ENCODE measurements around the gene ASCL2.
A peak's percentile ranks its signal among the peaks of the same experiment; 100 is the strongest.
"Not testable (repeated sequence)": the region's sequence is repeated elsewhere in the genome, so short reads cannot be mapped to it uniquely, and the experiment has no call there.

Gene ASCL2

DNA sequence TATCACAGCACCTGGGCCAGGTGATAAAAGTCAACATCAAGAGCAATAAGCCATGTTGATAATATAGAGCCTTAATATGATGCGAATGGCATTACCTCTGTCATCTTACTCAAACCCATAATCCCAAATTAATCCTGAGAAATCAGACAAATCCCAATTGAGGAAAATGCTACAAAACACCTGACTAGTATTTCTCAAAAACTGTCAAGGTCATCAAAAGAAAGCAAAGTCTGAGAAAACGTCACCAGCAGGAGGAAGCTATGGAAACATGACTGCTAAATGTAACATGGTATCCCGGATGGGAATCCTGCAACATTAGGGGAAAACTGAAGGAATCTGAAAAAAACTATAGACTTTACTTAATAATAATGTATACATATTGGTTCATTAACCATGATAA is 29.6 kb downstream of the ASCL2 start:
- Histone ChIP-seq H3K9ac (ENCODE audit: low read length) (no peak overlapping the region), H3K27me3 (ENCODE audit: control insufficient read depth, insufficient read depth, low read length) (peaks cover 8% of the 10 kb centered on the region), H3K27ac (ENCODE audit: low read length) (no peak overlapping the region), H3K4me3 (ENCODE audit: low read length) (no peak overlapping the region), H3K9me3 (ENCODE audit: control insufficient read depth, low read depth, low read length) (peaks cover 3% of the 10 kb centered on the region), H3K4me1 (ENCODE audit: control insufficient read depth, low read depth, low read length) (no peaks in the 10 kb centered on the region), H3K36me3 (ENCODE audit: control insufficient read depth, low read depth, low read length) (no peaks in the 10 kb centered on the region)

DNA sequence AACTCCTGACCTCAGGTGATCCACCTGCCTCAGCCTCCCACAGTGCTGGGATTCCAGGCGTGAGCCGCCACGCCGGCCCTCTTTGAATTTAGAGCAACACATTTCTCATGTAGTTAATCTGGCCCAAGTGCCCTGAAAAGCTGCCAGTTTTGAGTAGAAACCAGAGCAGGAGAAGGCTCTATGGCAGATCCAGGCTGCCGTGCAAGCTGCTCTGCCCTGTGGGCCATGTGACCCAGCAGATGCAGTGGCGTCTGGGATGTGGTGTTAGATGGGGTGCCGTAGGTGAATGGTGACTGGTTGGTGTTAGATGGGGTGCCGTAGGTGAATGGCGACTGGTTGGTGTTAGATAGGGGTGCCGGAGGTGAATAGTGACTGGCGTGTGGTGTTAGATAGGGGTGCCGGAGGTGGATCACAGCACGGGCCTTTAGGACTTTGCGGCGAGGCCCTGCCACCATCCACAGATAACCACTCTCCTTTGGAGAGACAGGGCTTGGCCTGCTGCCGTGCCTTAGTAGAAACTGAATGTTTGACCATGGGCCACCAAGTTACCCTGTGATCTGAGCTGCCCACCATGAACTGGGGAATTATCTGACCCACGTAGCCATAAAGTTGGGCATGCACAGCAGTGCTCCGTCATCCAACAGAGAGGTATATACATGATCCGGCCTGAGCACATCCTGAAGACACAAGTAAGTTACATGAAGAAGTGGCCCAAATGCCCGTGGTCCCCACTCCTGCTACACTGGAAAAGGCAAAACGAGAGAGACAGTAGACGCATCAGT is 32.7 kb downstream of the ASCL2 start:
- Histone ChIP-seq H3K36me3 (ENCODE audit: control insufficient read depth, low read depth, low read length) (no peaks in the 10 kb centered on the region), H3K27me3 (ENCODE audit: control insufficient read depth, insufficient read depth, low read length) (peaks cover 6% of the 10 kb centered on the region), H3K9me3 (ENCODE audit: control insufficient read depth, low read depth, low read length) (peaks cover 1% of the 10 kb centered on the region), H3K27ac (ENCODE audit: low read length) (no peak overlapping the region), H3K4me3 (ENCODE audit: low read length) (no peak overlapping the region), H3K9ac (ENCODE audit: low read length) (no peak overlapping the region), H3K4me1 (ENCODE audit: control insufficient read depth, low read depth, low read length) (peaks cover 3% of the 10 kb centered on the region)

DNA sequence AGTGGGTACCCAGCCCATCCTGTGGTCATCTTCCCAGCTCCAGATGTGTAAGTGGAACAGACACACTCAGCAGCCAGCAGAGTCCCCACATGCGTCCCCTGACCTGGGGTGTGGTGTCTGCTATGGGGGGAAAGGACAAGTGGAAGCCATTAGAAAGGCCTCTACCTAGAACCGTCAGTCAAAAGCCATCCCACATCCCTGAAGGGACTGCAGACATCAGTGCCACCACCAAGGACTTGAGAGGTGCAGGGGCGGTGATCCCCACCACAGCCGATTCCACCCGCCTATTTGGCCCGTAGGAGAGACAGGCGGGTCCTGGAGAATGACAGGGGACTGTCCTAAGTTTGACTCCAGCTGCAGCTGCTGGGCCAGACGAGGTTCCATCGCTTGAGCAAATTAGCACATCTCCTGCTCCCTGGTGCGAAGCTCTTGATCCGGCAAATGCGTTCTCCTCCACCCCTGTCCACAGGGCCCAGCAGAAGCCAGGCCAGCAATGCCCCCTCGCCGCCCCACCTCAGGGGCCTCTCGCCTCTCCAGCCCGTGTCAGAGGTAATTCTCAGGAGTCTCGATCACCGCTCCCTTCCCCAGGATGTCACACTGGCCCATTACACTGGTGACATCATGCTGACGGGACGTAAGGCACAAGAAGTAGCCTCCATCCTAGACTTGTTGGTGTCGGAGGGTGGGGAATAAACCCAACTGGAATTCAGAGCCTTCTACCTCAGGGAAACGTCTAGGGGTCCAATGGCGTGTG is 33.8 kb downstream of the ASCL2 start:
- not testable (repeated sequence) for H3K27me3 ChIP-seq (ENCODE audit: control insufficient read depth, insufficient read depth, low read length); H3K36me3 ChIP-seq (ENCODE audit: control insufficient read depth, low read depth, low read length); H3K4me3 ChIP-seq (ENCODE audit: low read length)

DNA sequence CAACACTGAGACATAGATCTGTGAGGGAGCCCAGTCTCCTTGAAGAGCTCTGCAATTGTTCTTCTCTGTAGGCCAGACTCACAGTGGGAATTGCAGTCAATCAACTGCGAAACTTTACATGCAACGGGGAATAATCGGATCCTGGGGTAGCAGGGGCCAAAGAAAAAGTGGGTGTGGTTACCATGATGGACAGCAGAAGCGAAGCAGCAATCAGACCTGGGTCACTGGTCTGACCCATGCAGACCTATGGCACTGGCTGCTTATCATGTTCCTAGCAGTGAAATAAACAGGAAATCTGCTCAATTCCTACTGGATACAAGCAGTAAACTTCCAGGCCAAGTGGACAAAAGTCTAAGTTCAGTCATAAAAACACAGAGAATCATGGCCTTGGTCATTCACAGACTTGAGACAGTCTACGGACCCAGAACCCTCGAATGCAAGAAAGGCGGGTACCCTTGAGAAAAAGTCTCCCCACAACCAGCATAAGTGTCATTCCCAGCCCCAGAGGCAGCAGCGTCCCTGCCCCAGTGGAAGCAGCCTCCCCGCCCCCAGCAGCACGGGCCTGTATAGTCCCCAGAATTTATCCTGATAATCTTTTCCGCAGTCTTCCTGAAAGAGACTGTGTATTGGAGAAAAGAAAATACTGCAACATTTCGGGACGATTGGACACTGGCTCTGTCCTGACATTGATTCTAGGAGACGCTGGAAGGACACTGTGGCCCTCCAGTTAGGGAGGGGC is 34.6 kb downstream of the ASCL2 start:
- Histone ChIP-seq H3K4me1 (ENCODE audit: control insufficient read depth, low read depth, low read length) (peaks cover 3% of the 10 kb centered on the region), H3K36me3 (ENCODE audit: control insufficient read depth, low read depth, low read length) (no peaks in the 10 kb centered on the region), H3K27me3 (ENCODE audit: control insufficient read depth, insufficient read depth, low read length) (peaks cover 6% of the 10 kb centered on the region), H3K9ac (ENCODE audit: low read length) (no peak overlapping the region), H3K4me3 (ENCODE audit: low read length) (no peak overlapping the region), H3K9me3 (ENCODE audit: control insufficient read depth, low read depth, low read length) (no peaks in the 10 kb centered on the region), H3K27ac (ENCODE audit: low read length) (no peak overlapping the region)

More for the DNA sequence above, 33.8 kb downstream of the ASCL2 start:
- not testable (repeated sequence) for H3K27ac ChIP-seq (ENCODE audit: low read length); H3K9me3 ChIP-seq (ENCODE audit: control insufficient read depth, low read depth, low read length); H3K9ac ChIP-seq (ENCODE audit: low read length); H3K4me1 ChIP-seq (ENCODE audit: control insufficient read depth, low read depth, low read length)

DNA sequence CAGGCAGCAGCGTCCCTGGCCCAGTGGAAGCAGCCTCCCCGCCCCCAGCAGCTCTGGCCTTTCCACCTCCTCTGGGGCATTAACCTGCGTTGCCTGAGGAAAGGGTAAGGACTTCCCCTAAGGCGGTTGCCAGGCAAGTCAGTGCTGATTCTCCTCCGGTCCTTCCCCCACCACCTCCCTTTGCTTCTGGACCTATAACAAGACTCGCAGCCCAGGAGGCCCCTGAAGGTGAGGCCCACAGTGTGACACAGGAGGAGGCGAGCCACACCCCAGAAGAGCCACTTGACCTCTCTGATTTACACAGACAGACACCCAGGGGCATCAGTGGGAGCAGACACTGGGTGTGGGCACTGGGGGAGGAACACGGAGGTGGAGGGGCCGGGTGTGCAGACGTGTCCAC is 35.4 kb downstream of the ASCL2 start:
- Histone ChIP-seq H3K9me3 (ENCODE audit: control insufficient read depth, low read depth, low read length) (no peaks in the 10 kb centered on the region), H3K4me1 (ENCODE audit: control insufficient read depth, low read depth, low read length) (peaks cover 3% of the 10 kb centered on the region), H3K27ac (ENCODE audit: low read length) (no peak overlapping the region), H3K27me3 (ENCODE audit: control insufficient read depth, insufficient read depth, low read length) (peaks cover 6% of the 10 kb centered on the region), H3K36me3 (ENCODE audit: control insufficient read depth, low read depth, low read length) (no peaks in the 10 kb centered on the region), H3K4me3 (ENCODE audit: low read length) (no peak overlapping the region), H3K9ac (ENCODE audit: low read length) (no peak overlapping the region)

DNA sequence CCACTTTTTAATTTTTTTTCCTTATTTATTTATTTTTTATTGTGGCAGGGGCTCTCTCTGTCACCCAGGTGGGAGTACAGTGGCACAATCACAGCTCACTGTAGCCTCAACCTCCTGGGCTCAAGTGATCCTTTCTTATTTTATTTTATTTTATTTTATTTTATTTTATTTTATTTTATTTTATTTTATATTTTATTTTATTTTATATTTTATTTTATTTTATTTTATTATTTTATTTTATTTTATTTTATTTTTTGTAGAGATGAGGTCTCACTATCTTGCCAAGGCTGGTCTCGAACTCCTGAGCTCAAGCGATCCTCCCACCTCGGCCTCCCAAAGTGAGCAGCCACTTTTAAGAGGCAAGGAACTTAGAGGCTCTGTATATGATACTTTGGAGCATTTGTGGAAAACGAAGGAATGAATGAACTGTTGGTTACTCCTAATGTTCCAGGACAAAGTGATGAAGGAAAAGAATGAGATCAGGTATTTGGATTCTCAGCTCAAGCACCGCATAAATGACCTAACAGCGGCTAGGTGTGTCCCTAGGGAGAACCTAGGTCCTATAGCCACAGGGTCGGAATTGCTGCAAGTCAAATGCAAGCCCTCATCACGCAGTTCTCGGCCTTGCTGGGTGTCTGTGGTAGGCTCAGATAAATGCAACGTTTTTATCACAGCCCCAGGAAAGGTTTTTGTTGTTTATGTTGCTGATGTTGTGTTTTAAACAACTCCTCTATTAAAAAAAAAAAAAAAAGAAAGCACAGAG is 36.5 kb downstream of the ASCL2 start:
- Histone ChIP-seq H3K9me3 (ENCODE audit: control insufficient read depth, low read depth, low read length) (no peaks in the 10 kb centered on the region), H3K36me3 (ENCODE audit: control insufficient read depth, low read depth, low read length) (no peaks in the 10 kb centered on the region), H3K27ac (ENCODE audit: low read length) (no peak overlapping the region), H3K4me1 (ENCODE audit: control insufficient read depth, low read depth, low read length) (peaks cover 3% of the 10 kb centered on the region), H3K27me3 (ENCODE audit: control insufficient read depth, insufficient read depth, low read length) (peaks cover 6% of the 10 kb centered on the region), H3K4me3 (ENCODE audit: low read length) (no peak overlapping the region), H3K9ac (ENCODE audit: low read length) (no peak overlapping the region)

DNA sequence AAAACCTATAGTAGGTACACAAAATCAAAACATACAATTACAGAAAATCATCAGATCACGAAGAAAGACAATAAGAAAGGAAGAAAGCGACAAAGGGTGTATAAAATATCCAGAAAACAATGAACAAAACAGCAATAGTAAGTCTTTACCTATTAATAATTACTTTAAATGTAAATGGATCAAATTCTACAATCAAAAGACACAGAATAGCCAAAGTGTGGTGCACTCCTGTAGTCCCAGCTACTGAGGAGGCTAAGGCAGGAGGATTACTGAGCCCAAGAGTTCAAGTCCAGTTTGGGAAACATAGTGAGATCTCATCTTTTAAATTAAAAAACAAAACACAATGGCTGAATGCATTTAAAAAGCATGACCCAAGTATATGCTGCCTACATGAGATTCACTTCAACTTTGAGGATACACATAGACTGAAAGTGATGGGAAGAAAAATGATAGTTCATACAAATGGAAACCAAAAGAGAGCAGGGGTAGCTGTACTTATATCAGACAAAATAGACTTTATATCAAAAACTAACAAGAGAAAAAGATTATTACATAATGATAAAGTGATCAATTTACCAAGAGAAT is 40.6 kb downstream of the ASCL2 start:
- H3K4me1 ChIP-seq (ENCODE audit: control insufficient read depth, low read depth, low read length): no peaks in the 10 kb centered on the region
- H3K9ac ChIP-seq (ENCODE audit: low read length): no peak overlapping the region
- no peak overlapping the region for H3K4me3 ChIP-seq (ENCODE audit: low read length)
- no peaks in the 10 kb centered on the region for H3K36me3 ChIP-seq (ENCODE audit: control insufficient read depth, low read depth, low read length)
- no peaks in the 10 kb centered on the region for H3K9me3 ChIP-seq (ENCODE audit: control insufficient read depth, low read depth, low read length)
- no peak overlapping the region for H3K27ac ChIP-seq (ENCODE audit: low read length)
- H3K27me3 ChIP-seq (ENCODE audit: control insufficient read depth, insufficient read depth, low read length): no peaks in the 10 kb centered on the region

DNA sequence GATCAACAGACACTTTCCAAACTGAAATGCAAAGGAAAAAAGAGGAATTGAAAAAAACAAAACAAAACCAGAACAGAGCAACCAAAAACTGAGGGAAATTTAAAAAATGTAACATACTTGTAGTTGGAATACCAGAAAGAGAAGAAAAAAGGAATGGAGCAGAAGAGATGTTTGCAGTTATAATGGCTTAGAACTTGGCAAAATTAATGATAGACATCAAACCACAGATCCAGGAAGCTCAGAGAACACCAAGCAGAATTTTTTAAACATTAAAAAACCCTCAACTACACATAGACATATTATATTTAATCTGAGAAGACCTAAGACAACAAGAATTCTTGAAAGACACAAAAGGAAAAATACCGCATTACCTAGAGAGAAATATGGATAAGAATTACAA is 46.1 kb downstream of the ASCL2 start:
- Histone ChIP-seq H3K4me3 (ENCODE audit: low read length) (no peak overlapping the region), H3K9ac (ENCODE audit: low read length) (no peak overlapping the region), H3K4me1 (ENCODE audit: control insufficient read depth, low read depth, low read length) (peaks cover 14% of the 10 kb centered on the region), H3K27me3 (ENCODE audit: control insufficient read depth, insufficient read depth, low read length) (peaks cover 14% of the 10 kb centered on the region), H3K27ac (ENCODE audit: low read length) (no peak overlapping the region), H3K36me3 (ENCODE audit: control insufficient read depth, low read depth, low read length) (no peaks in the 10 kb centered on the region), H3K9me3 (ENCODE audit: control insufficient read depth, low read depth, low read length) (no peaks in the 10 kb centered on the region)

DNA sequence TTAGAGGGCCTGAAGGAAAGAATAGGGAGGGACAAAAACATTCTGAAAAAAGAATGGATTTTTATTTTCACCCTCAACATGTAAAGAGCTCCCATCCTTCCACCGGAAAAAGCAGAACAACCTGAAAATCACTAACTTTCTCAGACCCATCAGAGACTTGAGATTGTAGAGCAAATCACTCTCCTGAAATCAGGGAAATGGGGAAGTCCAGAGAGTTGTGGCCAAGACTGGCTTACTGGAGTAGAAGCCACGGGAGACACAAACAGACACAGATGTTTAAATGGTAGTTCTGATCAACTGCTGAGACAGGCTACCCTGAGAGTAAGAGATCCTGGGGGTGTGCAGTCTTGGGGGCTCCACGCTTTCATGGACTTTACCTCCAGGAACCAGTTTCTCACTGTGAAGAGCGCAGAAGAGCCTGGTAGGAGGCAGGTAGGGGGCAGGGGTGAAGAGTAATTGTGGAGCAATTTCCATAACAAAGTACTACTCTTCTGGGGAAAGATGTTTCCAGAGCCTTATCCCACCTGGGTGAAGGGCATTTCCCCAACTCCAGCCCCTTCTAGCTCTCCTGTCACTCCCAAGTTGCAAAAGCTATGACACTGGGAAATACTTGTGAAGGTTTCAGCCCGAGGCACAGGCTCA is 47.1 kb downstream of the ASCL2 start:
- no peaks in the 10 kb centered on the region for H3K9me3 ChIP-seq (ENCODE audit: control insufficient read depth, low read depth, low read length)
- H3K4me1 ChIP-seq (ENCODE audit: control insufficient read depth, low read depth, low read length): peaks cover 14% of the 10 kb centered on the region
- H3K36me3 ChIP-seq (ENCODE audit: control insufficient read depth, low read depth, low read length): no peaks in the 10 kb centered on the region
- no peak overlapping the region for H3K27ac ChIP-seq (ENCODE audit: low read length)
- H3K4me3 ChIP-seq (ENCODE audit: low read length): peak overlapping the region; percentile 34
- no peak overlapping the region for H3K9ac ChIP-seq (ENCODE audit: low read length)
- peaks cover 21% of the 10 kb centered on the region for H3K27me3 ChIP-seq (ENCODE audit: control insufficient read depth, insufficient read depth, low read length)

DNA sequence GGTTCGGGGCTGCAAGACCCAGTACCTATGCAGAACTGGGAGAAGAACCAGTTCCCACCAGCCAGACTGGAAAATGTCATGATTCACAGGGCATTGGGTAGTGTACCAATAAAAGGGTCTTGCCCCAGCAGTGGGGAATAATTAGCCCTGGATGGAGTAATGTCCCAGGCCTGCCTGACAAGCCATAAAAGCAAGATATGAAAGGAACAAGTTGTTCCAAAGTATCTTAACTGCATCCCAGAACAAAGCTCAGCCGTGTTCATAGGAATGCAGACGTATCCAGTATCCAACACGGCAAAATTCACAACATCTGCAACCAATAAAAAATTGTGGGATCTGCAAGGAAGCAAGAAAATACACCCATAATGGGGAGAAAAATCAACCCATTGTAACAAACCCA is 47.9 kb downstream of the ASCL2 start:
- H3K9me3 ChIP-seq (ENCODE audit: control insufficient read depth, low read depth, low read length): no peaks in the 10 kb centered on the region
- H3K4me3 ChIP-seq (ENCODE audit: low read length): no peak overlapping the region
- H3K9ac ChIP-seq (ENCODE audit: low read length): no peak overlapping the region
- H3K4me1 ChIP-seq (ENCODE audit: control insufficient read depth, low read depth, low read length): peaks cover 14% of the 10 kb centered on the region
- no peak overlapping the region for H3K27ac ChIP-seq (ENCODE audit: low read length)
- H3K36me3 ChIP-seq (ENCODE audit: control insufficient read depth, low read depth, low read length): no peaks in the 10 kb centered on the region
- H3K27me3 ChIP-seq (ENCODE audit: control insufficient read depth, insufficient read depth, low read length): peaks cover 21% of the 10 kb centered on the region
